Activated gamma-delta T cell treated with anti-CD3 and anti-CD28 coated beads, Interleukin-2, amount 50 U/mL, for 16 hours (primary cell): ENCODE results near the gene TBC1D22A.
"Not testable (repeated sequence)": the region's sequence is repeated elsewhere in the genome, so short reads cannot be mapped to it uniquely, and the experiment has no call there.

Source experiments
- DNase-seq: peaks from one replicate; pipeline ENCODE4 v3.0.0-alpha.2; 2020; ENCODE audit warnings: low read depth

Gene TBC1D22A

DNA sequence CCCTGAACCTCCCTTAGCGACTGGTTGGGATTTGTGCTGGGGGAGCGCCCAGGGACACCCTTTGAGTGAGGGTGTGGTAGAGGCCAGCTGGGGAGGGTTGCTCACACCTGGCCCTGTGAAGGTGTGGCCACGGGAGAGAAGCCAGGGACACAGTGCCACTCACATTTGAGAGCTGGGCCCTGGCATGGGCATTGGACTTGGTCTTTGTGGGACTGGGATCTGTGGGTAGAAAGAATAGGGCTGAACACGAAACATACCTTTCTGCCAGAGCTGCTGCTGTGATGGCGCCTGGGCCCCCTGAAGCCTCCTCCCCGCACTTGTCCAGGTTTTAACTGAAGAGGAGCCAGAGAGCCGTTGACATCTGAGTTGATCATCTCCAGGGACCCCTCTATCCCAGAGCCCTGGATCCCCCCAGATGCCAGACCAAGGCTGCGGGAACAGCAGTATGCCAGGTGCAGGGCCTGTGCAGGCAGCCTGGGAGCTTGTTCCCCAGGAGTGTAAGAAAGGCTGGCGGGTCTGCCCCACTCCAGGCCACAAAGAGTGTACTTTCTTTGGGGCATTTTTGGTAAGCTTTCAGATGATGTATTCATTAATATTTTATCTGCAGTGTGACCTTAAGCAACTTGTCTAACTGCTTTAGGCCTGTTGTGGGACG lies 284.1 kb downstream of the TBC1D22A start:
- DNase-seq = no peak

DNA sequence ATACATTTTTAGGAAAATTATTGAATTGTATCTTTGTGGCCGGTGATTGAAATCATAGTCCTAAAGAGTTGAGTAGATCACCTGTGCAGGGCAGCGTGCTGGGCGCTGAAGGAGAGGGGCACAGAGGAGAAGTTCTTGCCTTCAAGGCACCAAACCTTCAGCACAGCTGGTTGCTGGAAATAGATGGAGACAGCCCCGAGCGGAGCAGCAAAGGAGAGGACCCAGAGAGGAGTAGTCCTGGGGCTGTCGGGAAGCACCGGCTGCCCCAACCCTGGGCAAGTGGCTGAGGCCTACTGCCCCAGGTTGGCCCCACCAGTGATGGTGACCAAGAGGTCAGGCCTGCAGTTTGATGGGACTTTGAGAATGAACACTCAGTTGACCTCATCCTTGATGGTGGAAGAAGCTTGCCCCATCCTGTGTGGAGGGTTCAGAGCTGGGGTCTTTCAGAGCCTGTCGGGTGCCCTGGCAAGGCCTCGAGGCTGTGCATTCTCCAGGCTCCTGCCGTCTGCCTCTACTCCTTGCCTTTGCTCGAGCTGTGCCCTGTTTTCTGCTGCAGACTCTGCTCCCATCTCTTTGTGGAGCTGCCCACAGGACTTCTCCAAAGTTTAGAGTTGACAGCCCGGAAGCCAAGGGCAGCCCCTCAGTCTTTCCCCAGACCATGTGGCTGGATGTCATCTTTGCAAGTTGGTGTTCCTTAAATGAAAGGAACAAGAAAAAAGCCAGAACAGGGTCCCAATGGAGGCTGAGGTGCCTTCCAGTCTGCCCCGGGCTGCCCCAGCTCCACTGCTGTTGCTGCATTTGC lies 285.1 kb downstream of the TBC1D22A start:
- DNase-seq = no peak

DNA sequence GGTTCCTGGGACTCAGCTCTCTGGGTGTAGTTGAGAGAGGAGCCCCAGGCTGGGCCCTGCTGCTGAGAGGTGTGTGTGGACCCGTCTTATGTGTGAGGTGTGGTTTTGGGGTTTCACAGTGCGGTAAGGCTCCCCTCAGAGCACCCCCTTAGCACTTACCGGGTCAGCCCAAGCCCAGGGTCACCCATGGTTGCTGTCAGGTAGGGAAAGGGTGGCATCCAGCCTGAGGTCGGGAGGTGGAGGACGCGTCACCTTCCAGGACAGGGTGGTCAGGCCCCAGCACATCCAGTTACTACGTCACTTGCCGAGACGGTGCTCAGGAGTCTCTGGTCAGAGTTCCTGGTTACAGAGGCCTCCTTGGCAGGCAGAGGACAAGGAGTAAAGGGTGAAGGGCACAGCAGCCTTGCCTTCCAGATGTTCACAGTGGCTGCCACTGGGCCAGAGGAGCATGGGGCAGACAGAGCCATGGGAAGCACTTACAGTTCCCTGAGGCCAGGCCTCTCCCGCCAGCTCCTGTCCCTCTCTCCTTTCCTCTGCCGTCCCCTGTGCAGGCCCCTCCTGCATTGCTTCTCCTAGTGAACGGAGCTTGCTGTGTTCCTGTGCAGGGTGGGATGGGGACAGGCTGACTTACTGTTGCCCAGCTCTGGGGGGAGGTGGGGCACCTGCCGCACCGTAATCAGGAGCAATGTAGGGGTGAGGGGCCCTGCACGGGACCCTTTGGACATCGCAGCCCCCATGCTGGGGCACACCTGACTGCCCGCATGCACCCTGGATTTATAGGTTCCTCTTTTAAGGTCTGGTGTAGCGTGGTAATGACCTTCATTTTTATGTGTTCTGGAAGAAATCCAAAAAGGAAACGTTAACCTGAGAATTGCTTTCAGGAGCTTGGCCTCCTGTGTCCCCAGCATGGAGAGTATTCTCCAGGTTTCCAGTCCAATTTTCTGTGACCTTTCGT lies 285.9 kb downstream of the TBC1D22A start:
- no peak for DNase-seq

DNA sequence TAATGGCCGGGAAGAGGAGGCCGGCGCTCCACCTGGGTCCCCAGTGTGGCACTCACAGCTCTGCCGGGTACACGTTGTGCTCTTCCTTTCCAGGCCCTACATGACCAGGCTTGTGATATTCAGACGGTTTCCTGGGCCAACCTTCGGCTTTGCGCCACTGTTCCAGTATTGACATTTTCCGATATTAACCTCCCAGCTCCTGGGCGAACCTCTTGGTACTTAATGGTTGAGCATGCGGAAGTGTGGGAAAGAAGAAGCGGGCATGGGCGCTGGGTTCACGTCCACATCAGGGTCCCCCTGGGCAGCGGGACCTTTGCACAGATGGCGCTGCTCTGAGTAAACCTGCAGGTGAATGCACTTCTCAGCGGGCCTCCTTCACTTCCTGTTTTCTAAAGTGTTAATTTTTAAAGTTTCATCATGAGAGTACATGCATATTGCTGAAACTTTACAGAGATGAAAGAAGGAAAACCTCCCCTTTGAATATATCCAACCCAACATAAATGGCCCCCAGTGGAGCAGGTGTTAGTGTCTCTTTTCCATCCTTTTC lies 286.7 kb downstream of the TBC1D22A start:
- no peak for DNase-seq

DNA sequence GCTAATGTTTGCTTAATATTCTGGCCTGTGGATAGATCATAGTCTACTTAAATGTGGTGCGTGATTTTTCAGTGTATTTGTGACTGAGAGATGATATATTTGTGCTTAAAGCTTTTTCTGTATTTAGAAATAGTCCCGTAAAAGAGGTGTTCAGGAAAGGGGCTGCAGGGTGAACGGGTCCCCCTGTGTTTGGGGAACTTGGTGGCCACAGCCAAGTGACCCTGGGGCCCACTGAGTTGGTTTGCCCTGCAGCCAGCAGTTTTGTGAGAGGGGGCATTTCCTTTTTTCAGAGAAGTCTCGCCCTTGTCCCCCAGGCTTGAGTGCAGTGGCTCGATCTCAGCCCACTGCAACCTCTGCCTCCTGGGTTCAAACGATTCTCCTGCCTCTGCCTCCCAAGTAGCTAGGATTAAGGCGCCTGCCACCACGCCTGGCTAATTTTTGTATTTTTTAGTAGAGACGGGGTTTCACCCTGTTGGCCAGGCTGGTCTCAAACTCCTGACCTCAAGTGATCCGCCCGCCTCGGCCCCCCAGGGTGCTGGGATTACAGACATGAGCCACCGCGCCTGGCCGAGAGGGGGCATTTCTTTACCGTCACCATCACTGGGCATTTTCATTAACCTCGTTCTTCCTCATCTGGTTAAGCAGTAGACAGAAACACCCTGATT lies 287.4 kb downstream of the TBC1D22A start:
- DNase-seq = not testable (repeated sequence)

DNA sequence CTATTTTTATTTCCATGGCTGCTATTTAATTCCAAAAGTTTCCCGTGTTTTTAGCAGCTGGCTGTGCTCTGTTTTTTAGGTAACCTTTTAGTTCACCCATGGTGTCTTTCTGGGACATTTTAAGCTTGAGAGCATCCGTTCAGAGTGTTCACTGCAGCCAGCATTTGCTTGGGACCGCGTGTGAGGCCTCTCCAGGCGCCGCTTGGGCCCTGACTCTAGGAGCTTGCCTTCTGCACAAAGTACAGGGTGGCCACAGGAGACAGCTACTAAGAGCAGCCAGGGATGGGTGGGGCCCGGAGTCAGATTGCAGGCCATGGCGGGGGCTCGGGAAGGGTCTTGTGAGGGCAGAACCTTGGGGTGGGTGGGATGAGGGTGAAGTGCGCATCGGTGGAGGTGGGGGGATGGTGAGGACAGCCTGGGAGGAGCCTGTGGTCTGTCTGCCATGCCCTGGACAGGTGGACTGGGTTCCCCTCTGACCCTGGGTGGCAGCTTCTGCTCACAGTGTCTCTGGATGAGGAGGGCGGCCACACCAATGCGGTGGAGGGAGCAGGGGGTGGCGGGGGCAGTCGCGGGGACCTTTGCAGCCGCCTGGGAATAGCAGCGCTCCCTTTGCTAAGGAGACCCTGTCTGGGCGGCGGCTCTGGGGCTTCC lies 288.1 kb downstream of the TBC1D22A start:
- DNase-seq = no peak

DNA sequence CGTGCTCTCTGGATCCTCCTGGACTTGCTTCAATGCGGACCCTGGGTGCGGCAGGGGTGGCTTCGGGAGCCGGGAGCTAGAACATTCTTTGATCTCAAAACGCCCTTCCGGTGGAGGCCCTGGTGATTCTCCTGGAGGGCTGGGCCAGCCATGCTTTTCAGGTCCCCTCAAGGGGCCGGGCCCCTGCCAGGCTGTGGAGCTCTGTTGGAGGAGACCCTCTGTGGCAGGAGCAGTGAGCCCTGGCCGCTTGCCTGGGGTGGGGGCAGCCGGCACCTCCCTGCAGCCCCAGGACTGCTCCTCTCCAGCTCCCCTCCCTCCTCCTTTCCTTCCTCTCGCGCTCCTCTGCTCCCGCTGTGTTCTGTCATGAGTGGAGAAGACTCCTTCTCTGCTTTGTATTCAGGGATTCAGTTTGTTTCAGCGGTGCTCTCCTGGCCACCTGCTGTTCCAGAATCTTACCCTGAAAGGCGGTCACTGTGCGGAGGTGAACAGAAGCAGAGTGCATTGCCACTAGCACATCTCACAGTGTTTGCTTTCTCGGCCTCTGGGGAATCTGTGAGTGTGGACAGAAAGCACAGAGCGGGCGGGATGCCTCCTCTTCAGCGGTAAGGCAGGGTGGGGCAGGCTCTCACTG lies 289.1 kb downstream of the TBC1D22A start:
- DNase-seq = no peak

DNA sequence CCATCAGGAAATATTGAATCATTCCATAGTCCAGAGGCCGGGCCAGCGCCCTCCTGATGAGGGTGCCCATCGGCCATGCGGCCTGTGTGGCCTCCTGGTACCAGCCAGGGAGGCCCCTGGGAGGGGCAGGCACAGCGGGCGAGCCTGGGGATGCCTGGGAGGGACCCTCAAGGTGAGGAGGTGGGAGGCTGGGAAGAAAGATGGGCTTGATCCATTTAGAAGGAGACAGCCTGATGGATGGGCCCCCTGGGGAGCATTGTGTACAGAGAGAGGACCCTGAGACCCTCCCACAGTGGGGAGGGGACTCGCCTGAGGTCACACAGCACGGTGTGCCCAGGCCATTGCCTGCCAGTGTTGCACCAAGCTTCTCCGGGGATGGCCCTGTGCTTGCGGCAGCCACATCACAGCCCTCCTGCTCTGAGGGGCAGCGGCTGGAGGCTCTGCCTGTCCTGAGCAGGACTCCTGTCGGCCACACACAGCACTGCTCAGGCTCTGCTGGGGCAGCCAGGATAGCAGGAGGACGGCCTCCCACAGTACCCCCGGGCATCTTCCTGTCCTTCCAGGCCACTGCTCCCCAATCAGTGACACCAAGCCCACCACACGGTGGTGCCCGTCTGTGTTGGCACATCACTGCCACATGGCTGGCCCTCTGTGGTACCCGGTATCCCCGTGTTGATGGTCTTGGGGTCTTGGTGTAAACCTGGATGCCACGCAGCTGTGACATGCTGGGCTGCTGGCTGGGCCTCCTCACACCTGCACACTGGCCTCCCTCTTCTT lies 290.0 kb downstream of the TBC1D22A start:
- no peak for DNase-seq

DNA sequence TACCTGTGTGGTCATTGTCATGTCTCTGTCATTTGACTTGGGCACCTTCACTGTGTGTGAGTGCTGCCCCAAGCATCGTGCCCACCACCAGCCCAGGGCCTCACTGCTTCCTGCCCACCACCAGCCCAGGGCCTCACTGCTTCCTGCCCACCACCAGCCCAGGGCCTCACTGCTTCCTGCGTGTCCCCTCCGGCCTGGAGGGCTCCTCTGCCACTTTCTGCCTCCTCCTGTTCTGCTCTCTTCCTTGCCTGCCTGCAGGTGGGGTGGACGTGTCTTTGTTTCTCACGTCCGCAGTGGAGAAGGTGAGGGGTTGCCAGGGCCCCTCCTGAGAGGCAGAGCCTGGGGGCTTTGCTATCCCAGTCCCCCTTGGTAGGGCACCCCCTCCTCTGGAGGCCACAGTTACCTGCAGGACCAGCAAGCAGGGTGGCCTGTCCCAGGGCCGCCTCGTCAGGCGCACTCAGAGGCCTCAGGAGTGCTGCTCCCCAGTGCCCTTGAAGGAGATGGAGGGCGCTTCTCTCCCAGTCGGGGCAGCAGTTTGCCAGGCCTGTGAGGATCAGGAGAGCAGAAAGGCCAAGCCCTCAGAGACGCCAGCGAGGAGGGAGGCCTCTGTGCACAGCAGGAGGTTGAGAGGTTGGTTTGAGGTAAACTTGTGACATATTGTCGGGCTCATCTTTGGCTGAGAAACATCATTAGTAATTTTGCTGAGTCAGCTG lies 290.7 kb downstream of the TBC1D22A start:
- DNase-seq = no peak

DNA sequence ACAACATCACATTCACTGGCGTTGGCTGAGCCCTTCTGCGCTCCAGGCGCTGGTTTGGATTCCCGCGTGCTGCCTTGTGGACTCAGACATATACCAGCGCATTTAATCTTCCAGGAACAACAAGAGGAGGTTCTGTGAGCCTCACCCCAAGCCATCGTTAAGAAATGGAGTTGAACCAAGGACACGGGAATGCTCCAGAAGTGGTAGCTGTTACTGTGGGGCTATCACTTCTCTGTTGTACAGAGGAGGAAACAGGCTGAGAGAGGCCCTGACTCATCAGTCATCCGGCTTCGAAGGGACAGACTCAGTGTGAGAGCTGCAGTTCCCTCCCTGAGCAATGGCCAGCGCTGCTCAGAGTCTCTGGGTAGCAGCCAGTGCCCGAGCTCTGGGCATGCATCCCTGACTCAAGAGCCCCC lies 291.3 kb downstream of the TBC1D22A start:
- DNase-seq = no peak

DNA sequence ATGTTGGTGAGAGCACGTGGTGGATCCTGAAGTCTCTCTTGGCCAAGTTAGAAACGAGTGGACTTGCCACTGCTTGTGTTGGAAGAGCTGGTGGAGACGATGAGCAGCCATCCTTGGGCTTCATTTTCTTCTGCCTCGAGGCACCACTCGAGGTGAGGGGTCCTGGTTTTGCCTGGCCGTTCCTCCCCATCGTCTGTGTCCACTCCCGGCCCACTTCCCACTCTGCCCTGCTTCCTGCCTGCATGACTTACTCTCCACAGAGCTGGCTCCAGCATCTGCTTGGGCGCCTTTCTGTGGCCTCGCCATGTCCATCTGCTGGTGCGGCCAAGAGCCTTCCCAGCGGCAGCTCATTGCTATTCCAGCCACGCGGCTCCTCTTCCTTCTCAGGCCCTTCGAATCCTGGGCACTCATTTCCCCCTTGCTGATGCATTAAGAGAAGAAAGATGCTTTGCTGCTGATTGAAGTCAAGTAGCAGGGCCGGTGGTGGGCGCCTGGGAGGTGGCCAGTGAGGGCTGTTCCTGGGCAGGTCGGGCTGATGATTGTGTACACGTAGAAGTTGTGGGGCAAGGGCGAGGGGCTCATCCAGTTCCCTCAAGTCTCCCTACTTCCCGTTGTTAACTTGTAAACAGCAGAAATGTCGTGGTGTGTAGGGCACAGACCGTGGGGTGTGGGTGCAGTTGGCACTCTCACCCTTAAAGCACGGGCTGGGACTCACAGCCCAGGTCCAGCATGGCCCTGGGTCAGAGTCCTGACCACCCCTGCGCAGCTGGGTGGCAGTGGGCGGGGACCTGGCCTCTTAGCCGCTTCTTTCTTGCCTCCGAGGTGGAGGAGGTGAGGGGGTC lies 292.0 kb downstream of the TBC1D22A start:
- DNase-seq = no peak

DNA sequence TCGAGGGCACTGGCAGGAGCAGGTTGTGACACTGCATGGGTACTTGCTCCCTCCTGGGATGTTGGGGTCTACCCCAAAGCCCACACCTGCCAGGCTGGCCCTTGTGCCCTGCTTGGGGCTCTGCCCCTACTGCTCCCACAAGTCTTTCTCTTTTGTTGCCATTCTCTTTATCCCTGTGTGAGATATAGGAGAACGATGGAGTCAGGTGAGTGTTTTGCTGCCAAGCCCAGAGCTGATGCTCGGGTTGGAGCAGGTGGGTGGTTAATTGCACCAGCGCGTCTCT lies 292.6 kb downstream of the TBC1D22A start:
- no peak for DNase-seq

DNA sequence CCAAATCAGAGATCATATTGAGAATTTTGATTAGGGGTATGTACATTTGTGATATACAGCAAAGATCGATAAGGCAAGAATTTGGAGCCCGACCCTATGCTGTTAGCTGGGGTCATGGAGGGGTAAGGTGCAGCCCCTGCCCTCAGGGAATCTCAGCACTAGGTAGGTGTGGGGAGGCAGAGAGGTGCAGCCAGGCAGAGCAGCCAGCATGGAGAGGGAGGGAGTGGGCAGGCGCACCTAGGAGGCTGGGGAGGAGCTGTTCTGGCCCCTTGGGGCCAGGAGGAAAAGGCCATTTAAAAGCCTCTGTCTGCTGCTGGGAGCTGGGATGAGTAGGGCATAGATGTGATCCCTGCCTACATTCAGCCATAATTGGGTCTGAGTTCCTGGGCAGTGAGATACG lies 293.0 kb downstream of the TBC1D22A start:
- DNase-seq = no peak

DNA sequence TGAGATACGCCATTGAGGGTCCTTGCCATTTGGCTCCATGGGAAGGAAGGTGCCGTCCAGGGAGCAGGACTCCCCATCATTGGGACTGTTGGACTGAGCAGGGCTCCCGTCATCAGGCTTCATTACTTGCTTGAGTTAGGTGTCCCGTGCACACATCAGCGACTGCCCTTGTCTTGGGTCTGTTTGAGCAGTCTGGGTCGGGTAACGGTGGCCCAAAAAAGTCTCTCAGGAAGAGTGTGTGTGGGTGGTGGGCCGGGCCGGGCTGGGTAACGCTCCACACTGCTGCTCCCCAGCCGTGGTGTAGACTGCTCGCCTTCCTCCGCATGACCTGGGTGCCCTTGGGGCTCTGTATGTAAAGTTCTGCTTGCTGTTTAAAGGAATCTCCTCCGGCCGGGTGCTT lies 293.5 kb downstream of the TBC1D22A start:
- no peak for DNase-seq

DNA sequence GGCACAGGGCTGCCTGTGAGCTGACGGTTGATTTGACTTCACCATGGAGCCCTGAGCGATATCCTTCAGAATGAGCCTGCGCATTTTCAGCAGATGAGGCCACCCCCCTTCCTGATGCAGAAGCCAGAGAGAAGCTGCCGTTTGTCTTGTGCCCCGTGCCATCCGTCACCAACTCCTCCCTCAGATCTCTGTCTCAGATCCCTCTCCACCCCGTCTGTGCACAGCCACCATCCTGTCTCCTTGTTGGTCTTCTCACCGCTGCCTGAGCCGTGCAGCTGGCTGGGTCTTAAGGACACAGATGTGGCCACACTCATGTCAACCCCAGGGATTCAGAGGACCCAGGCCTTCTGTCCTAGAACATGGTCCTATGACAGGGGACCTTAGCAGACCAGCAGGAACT lies 293.9 kb downstream of the TBC1D22A start:
- DNase-seq = no peak

DNA sequence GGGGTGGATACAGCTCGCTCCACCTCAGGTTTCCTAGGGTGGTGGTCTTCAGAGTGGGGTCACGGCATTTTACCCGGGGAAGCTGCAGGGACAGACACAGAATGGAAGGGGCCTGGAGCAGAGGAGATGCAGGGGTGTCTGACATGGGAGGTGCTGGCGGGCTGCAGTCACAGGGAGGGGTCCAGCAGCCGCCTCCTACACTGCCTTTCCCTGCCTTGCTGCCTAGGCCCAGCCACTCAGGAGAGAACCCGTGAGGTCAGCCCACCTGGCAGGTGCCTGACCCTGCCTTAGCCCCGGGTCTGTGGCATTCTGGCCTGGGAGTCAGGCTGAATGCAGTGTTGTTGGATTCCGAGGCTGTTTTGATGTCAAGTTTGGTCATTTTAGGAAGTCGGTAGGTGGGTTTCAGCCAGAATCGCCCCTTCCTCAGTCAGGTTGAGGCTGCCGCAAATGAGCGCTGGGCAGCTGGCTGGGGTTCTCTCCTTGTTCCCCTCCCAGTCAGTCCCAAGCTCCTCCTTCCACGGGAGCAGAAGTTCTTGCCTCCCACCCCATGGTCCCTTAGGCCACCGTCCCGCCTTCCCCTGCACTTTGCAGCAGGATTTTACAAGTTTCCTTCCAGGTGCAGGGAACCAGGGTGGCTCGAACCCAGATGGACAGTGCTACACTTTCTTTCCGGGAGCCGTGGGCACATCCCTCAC lies 294.5 kb downstream of the TBC1D22A start:
- DNase-seq = no peak

DNA sequence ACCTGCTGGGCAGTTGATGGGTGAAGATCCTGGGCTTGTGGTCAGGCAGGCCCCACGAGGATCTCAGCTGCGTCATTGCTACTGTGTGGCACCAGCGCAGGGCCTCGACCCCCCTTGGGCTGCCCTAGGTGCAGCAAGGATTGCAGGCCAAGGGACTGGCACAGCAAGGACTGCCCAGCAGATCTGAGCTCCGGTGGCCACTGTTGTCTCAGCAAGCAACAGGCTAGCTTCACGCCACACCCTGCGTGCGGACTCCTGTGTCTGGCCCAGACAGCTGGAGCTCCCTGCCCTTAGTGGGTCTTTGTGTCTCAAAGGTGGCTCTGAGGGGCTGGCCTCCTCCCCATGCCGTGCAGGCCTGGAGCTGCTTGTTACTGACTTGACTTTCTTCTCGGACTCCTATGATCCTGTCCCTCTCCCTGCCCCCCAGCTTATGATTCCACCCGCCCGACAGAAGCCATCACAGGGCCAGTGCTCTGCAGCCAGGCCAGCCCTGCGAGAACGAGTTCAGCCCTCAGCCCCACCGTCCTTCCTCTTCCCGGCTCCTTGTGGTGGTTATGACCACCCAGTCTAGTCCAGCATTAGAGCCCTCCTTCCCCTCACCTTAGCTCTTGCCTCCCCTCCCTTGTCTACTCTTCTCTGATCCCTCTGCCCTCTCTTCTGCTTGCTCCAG lies 295.6 kb downstream of the TBC1D22A start:
- no peak for DNase-seq
